ENCODE measurements around the gene TUBB4A. TPM values are rescaled to one million over a fixed set of nuclear protein-coding genes. Genes with fewer than 3 reads are reported as not detected.
A peak's percentile ranks its signal among the peaks of the same experiment; 100 is the strongest.

TUBB4A gene
- total and polyA plus RNA-seq, 9 of the 15 experiments (the other 6 are each of a cell fraction or from before 2014, with no cell fraction given): 0.14 to 7.0 (median 0.75) TPM

- intact Hi-C loops (cut with micrococcal nuclease) (no loop called here), in situ Hi-C loops (cut with MboI) (loop anchor here (10.0 kb wide), 1 partner anchor 337 kb away; no protein-coding TSS in a partner anchor)
- TF ChIP-seq NR2C1 (IDR thresholded peaks at IDR 0.05): peak; percentile 56
- TF ChIP-seq NR2C1 (tag; IDR thresholded peaks at IDR 0.05): no peak
- 0 out of 2 replicates have a peak, but pooled peaks have one; percentile 7 for TF ChIP-seq GABPB1 (CRISPR knock-in tag; IDR thresholded peaks at IDR 0.05)
- no peak for TF ChIP-seq CBFA2T2 (conservative IDR thresholded peaks at IDR 0.05)
- peaks cover 7% of the 10 kb centered on the region for H3K9me1 ChIP-seq (ENCODE audit: control insufficient read depth, insufficient read depth, low read length)
- H3K79me2 ChIP-seq (ENCODE audit: control insufficient read depth, insufficient read depth, low read length): peaks cover 22% of the 10 kb centered on the region
- FAIRE-seq (no peak), ATAC-seq (no peak), DNase-seq (ENCODE audit: extremely low read depth in 1 of 4, low spot score in 3 of 4) (no peak)
- no peaks in the 10 kb centered on the region; the same call in 2 of the 3 replicates for H3K36me3 ChIP-seq (ENCODE audit: control insufficient read depth, insufficient read depth, low read length)
- no TSS peak for BruUV-seq (replicated peaks)
- H4K20me1 ChIP-seq (replicated peaks; ENCODE audit: control insufficient read depth, insufficient read depth, low read length): no peaks in the 10 kb centered on the region; the same call in 1 of the 2 replicates
- H3K27me3 ChIP-seq (ENCODE audit: control insufficient read depth in 2 of 2, insufficient read depth in 2 of 2, low read length in 2 of 2): no peaks in the 10 kb centered on the region
- no peak overlapping the region; a peak in 1 of 4 replicates for H3K9ac ChIP-seq (ENCODE audit: insufficient read depth in 1 of 2, low read depth in 2 of 2, low read length in 2 of 2)
- H3K9me3 ChIP-seq (replicated peaks; ENCODE audit: control insufficient read depth, insufficient read depth, low read depth, low read length): no peaks in the 10 kb centered on the region
- H2AFZ ChIP-seq (ENCODE audit: low read depth, low read length): peak overlapping the region; percentile 74
- WGBS (ENCODE audit: insufficient coverage, low coverage, missing lambda C conversion rate): 64% methylated on average over 16 of the region's 17 CpGs
- POLR2A ChIA-PET: interaction anchor here (0.5 to 1.0 kb wide), 2 partner anchors 12 to 50 kb away, joined by 3 read pairs; no protein-coding TSS in a partner anchor
- CTCF ChIA-PET (ENCODE audit: low intra/inter-chr PET ratio): no interaction called here
- H3K4me2 ChIP-seq (ENCODE audit: insufficient read depth, low read length): peak overlapping the region; percentile 33; the same call in 1 of the 2 replicates
- H3K4me1 ChIP-seq (replicated peaks in 1 of 2; ENCODE audit: control insufficient read depth in 2 of 2, insufficient read depth in 2 of 2, low read length in 2 of 2): peaks cover 33 to 51% of the 10 kb centered on the region in 2 experiments
- no peak overlapping the region for H3K4me3 ChIP-seq
- peak overlapping the region; percentile 55; the same call in 1 of the 3 replicates for H3K27ac ChIP-seq (ENCODE audit: extremely low read depth, low read depth, low read length)
Measured at GRCh38 chr19:6527893-6528543, 25.9 kb upstream of the TUBB4A start.

GRCh38 chr19:6524311-6524710 lies 22.2 kb upstream of the TUBB4A start:
- Histone ChIP-seq H3K9me3 (replicated peaks; ENCODE audit: control insufficient read depth, insufficient read depth, low read depth, low read length) (no peaks in the 10 kb centered on the region), H2AFZ (ENCODE audit: low read depth, low read length) (no peak overlapping the region), H3K36me3 (ENCODE audit: control insufficient read depth, insufficient read depth, low read length) (no peaks in the 10 kb centered on the region), H4K20me1 (replicated peaks; ENCODE audit: control insufficient read depth, insufficient read depth, low read length) (no peaks in the 10 kb centered on the region; the same call in 1 of the 2 replicates), H3K27me3 (ENCODE audit: control insufficient read depth in 2 of 2, insufficient read depth in 2 of 2, low read length in 2 of 2) (no peaks in the 10 kb centered on the region), H3K27ac (ENCODE audit: extremely low read depth, low read depth, low read length) (no peak overlapping the region), H3K9me1 (ENCODE audit: control insufficient read depth, insufficient read depth, low read length) (no peaks in the 10 kb centered on the region), H3K4me3 (no peak overlapping the region), H3K4me1 (replicated peaks in 1 of 2; ENCODE audit: control insufficient read depth in 2 of 2, insufficient read depth in 2 of 2, low read length in 2 of 2) (peaks cover 23 to 26% of the 10 kb centered on the region in 2 experiments), H3K9ac (ENCODE audit: insufficient read depth in 1 of 2, low read depth in 2 of 2, low read length in 2 of 2) (no peak overlapping the region), H3K79me2 (ENCODE audit: control insufficient read depth, insufficient read depth, low read length) (no peaks in the 10 kb centered on the region), H3K4me2 (ENCODE audit: insufficient read depth, low read length) (no peak overlapping the region)
- POLR2A ChIA-PET: interaction anchor here (3.3 kb wide), 1 partner anchor 7 kb away, joined by 21 read pairs; the partner anchor contains the start of gene TNFSF9
- FAIRE-seq (no peak), ATAC-seq (no peak), DNase-seq (ENCODE audit: extremely low read depth in 1 of 4, low spot score in 3 of 4) (no peak)
- intact Hi-C loops (cut with micrococcal nuclease) (no loop called here), in situ Hi-C loops (cut with MboI) (loop anchor here (10.0 kb wide), 1 partner anchor 340 kb away; no protein-coding TSS in a partner anchor)
- TF ChIP-seq NFIX (CRISPR knock-in tag; IDR thresholded peaks at IDR 0.05; ENCODE audit: low read depth) (0 out of 2 replicates have a peak, but pooled peaks have one; percentile 11), NFIC (IDR thresholded peaks at IDR 0.05) (peak; percentile 85), RNF219 (CRISPR knock-in tag; IDR thresholded peaks at IDR 0.05) (no peak)
- WGBS (ENCODE audit: insufficient coverage, low coverage, missing lambda C conversion rate): no CpG with 5 or more reads among the region's 2 CpGs
- CTCF ChIA-PET (ENCODE audit: low intra/inter-chr PET ratio): no interaction called here
- no TSS peak for BruUV-seq (replicated peaks)
